GM18951 (cell line): ENCODE measurements around the gene CFAP299.

Experiments used
- POLR2A ChIP-seq: IDR thresholded peaks from 4 replicates; pipeline ENCODE4 v1.6.1; 2011; ENCODE audit warnings: mild to moderate bottlenecking; ENCODE audit not compliant: insufficient read length, insufficient read depth; ENCODE audit errors: extremely low read depth
- in situ Hi-C: fragments of 300-500 bp; cut with MboI; formaldehyde crosslinking; loops from one replicate; pipeline ENCODE4 v1.12.0; 2022; ENCODE audit warnings: low sequenced_read_pairs, mixed read lengths, inconsistent platforms; ENCODE audit not compliant: unreplicated experiment

The CFAP299 gene

DNA sequence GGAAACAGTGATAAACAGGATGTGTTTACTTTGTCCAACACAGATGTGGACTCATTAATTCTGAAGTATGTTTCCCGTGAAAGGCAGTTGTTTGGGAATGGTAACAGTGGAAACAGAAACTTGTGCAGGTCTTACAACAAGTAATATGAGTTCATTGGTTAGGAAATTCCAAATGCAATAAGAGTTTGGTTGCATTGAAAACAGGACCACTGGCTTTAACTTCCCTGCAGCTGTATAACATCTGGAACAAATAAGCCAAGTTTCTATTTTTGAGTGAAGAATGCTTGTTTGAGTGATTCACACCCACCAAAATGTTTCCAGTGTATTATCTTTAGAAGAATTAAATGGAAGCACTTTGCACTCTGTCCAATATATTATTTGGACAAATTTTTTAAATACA, 612.6 kb downstream of the CFAP299 start:
- TF ChIP-seq POLR2A = no peak
- in situ Hi-C loops = no loop called here

DNA sequence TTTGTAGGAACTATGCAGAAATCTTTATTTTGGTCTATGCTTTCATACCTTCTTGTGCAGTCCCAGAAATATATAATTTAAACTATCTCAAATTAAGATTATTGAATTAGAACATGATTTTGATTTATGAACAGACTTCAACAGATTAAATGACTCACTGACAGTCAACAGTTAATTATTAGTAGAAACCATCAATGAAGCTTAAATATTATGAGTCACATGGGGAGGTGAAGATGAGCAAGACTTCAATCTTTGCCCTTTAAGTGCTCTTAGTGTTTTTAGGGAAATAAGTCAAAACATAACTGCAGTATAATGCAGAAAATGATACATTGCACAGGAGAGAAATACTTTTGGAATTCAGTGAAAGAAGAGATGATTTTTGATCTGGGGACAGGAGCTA, 613.5 kb downstream of the CFAP299 start:
- TF ChIP-seq POLR2A = no peak
- in situ Hi-C loops = no loop called here

- in situ Hi-C loops = no loop called here
- no peak for TF ChIP-seq POLR2A
Measured at GRCh38 chr4:80956421-80956820, 620.9 kb downstream of the CFAP299 start.

DNA sequence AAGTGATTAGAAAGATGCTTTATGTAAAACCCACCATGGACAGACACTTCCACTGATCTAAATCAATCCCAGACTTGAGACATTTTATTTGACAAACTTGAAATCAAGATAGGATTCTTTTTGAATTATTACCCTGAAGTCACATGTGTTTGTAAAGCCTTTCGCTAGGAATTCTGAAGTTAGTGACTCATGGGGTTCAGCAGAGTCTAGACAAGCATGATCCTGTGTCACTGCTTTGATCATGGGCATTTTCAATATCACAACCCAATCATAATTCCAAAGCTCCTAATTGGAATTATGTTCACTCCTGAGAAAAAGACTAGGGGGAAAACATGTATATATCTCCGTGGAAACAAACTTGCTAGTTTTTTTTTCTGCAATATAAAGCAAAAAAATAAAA, 627.5 kb downstream of the CFAP299 start:
- TF ChIP-seq POLR2A = no peak
- in situ Hi-C loops = no loop called here

GRCh38 chr4:80967346-80967745, 631.8 kb downstream of the CFAP299 start:
- TF ChIP-seq POLR2A = no peak
- in situ Hi-C loops = no loop called here

GRCh38 chr4:80980239-80980638, 644.7 kb downstream of the CFAP299 start:
- no peak for TF ChIP-seq POLR2A
- in situ Hi-C loops = no loop called here

DNA sequence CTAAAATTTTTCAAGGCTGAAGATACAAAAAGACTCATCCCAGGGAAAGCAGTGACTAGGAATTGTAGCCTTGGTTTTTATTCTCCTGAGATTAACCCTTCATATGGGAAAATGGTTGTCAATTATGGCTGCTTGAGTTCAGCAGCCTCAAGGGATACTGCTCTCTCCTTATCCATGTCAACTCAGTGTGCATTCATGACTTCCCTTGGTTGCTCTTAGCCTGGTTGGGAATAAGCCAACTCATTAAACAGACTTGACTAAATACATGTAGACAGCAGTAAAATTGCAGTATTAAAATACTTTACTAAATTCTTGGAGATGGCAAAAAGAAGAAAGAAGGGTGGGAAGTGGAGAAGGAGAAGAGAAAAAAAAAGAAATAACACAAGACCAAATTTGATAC, 650.5 kb downstream of the CFAP299 start:
- TF ChIP-seq POLR2A = no peak
- in situ Hi-C loops = no loop called here

DNA sequence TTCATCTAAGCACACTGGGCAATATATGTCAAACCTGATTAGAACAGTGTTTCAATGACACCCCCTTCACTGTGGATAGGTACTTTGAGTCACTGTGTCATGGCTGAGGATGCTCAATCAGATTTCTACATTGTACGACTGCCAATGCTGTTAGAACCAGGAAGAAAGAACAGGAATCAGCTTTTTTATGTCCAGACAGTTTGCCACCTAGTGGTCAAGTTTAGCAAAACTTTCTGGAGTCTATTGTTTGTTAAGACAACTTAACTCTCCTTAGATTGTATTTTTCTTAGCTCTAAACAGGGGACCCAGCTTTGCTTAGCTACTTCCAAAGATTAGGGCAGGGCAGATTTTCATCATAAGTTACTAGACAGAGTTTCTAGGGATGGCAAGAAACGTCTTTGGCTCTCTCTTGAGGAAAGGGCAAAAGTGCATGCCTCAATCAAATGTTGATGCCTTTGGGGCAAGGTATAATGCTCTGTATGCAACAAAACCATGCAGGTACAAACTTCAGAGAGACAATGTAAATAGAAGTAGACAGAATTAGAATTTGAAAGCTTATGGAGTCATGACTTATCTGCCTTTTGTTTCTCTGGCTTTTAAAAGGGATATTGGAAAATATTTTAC, 654.5 kb downstream of the CFAP299 start:
- TF ChIP-seq POLR2A = no peak
- in situ Hi-C loops = no loop called here

GRCh38 chr4:80990851-80991250, 655.3 kb downstream of the CFAP299 start:
- in situ Hi-C loops = no loop called here
- TF ChIP-seq POLR2A = no peak

DNA sequence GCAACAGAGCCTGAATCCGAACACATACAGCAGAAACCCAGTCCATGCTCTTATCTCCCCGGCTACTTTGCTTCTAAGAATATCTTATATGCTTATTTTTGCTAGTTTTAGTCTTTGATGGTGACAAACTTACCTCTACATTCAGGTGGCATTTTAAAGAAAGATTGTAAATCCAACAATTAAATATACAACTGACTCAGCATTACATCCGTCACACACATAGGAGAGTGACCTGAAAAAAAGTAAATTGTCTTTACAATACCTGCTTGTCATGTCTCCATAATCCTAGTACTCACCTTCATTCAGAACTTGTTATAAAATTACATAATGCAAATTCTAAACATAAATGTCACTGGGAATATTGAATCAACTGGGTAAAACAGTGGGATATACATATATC, 664.4 kb downstream of the CFAP299 start:
- TF ChIP-seq POLR2A = no peak
- in situ Hi-C loops = no loop called here

DNA sequence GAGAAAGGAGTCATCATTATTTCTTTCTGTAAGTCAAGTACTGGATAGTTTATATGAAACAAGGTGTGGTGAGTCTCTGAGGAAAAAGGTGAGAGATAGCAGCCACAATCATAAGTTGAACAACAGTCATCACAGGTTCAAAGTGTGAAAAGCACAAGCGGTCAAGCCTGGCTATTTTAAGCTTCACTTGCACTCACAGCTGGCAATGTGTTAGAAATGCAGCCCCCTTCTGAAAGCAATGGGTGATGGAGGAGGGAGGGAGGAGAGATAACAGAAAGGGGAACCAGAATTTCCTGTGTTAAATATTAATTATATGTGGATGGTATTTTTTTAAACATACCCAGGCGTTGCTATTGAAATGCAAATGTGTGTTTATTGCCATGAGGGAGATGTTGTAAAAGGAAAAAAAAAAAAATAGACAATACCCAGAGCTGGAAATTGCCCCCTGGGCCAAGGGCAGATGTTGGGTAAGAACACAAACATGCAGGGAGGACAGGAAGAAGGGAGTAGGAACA, 668.1 kb downstream of the CFAP299 start:
- in situ Hi-C loops = no loop called here
- TF ChIP-seq POLR2A = no peak

DNA sequence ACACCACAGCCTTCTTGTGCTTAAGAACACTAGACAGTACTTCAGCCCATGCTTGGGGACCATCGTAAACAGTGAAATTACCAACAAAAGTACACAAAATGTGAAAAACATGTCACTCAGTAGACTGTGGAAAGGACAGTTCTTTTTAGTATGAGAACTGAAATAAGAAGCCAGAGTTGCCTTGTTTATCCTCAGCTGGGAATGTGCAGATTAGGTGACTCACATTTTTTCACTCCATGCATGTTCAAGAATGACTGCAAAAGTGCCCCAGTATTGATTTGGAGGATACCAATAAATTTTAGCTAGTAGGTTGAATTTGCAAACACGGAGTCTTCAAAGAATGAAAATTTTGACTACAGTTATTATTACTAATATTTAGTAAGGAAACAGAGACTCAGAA, 671.9 kb downstream of the CFAP299 start:
- no peak for TF ChIP-seq POLR2A
- in situ Hi-C loops = no loop called here
